HG03196 (cell line): ENCODE measurements around the gene RPRD1B.

ENCODE experiments used
- ATAC-seq: cut with Tn5 transposase; IDR thresholded peaks from one replicate; pipeline ENCODE4 v1.9.1; 2021; ENCODE audit not compliant: unreplicated experiment

The RPRD1B gene

DNA sequence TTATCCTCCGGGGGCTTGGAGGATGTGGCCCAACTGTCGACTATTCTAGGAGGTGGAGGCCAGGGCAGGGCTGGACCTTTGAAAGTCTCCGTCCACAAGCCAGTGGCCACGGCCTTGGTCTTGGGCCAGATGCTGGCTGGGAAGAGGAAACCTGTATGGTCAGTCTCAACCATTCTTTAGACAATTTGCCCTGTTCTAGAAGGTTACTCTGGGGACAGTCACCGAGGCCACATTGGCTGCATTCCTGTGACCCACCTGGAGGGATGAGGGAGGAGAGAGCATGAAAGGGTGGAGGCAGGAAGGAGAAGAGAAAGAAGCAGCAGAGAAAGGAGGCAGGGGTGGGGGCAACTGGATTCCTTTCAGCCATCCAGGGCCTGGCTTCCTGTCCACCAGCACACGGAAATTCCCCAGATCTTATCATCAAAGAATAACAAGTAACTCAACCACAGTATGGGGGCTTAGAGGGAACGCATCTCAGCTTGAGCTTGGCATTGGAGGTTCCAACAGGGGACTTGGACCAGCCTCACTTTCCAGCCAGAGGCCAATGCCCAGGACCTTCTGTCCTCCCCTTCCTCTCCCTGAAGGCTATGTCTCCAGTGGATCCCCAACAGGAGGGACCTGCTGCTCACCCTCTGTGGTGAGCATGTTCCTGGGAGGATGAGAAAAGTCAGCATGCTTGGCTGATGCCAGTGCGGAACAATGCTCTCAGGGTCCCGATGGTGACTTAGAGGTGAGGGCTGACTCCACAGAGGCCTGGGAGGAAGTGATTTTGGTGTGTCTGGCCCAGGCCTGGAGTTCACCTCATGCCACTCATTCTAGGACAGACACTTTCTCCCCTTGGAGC is 101.1 kb downstream of the RPRD1B start:
- no peak for ATAC-seq

DNA sequence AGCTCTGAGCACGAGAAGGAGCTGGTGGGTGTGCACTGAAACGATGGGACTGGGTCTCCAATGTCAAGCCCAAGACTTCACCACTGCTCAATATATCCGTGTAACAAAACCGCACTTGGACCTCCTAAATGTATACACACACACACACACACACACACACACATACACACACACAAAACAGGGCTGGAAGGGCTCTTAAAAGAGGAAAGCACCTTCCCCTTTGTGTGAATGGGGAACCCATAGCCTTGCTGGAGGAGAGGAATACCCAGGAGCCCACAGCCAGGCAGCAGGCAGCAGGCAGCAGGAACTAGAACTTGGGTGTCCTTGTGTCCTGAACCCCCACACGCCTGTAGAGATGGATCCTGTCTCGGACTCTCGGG is 101.7 kb downstream of the RPRD1B start:
- ATAC-seq = no peak

DNA sequence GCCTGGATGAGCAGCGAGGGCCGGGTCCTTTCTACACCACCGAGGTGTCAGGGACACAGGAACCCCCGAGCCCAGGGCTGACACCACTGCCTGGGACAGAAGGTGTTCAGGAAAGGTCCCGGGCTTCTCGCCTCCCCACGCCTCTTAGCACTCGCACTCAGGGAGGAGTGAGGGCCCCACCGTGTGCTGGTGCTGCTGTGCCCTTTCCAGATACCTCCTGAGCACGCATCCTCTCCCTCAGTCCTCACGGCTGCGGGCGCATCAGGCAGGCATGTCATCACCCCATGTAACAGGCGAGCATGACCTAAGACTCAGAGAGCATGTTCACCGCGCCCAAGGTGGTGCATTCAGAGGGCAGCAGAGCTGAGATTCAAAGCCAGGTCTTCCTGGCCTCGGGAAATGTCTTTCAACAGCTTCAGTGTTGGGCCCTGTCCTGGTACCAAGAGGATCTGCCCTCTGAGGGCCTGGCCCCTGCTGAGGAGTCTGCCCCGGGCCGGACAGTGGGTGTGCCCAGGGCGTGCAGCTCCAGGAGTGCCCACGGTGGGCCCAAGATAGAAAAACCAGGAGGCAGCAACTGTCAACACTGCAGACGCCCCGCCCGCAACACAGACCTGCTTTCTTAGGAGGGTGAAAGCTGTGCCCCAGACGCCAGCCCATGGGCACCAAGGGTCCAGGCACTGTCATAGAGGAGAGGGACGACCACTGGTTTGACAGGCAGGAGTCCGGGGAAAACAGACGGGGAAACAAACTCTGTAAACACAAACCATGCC is 102.3 kb downstream of the RPRD1B start:
- ATAC-seq = no peak

DNA sequence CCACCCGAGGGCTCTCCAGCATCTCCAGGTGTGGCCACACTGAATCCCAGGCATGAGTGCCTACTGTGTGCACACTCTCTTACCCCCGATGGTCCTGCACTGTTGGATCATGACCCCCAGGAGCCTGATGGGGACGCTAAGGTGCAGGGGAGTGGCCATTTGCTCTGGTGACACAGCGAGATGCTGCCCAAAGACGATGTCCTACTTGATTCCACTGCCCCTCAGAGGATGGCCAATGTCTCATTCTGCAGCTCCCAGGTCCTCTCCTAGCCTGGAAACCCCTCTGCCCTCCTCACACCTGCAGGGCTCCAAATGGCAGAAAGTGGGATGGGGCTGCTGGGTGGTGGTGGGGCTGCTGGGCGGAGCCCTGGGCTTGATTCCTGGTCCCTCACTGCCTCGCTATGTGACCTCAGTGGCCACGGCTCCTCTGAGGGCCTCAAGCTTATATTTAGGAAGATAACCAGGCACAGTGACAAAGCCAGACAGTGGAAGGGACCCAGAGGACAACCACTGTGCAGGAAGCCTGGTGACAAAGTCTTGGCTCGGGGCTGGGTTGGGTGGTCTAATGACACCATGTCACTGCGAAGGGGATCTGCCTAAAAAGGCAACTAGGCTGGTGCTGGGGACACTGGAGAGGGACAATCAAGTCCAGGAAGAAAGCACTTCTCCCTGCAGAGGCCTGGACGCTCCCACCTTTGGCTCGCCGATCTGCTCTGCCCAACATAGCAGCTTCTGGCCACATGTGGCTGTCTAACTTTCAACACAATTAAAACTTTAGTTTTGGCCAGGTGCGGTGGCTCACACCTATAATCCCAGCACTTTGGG is 103.1 kb downstream of the RPRD1B start:
- ATAC-seq = no peak

DNA sequence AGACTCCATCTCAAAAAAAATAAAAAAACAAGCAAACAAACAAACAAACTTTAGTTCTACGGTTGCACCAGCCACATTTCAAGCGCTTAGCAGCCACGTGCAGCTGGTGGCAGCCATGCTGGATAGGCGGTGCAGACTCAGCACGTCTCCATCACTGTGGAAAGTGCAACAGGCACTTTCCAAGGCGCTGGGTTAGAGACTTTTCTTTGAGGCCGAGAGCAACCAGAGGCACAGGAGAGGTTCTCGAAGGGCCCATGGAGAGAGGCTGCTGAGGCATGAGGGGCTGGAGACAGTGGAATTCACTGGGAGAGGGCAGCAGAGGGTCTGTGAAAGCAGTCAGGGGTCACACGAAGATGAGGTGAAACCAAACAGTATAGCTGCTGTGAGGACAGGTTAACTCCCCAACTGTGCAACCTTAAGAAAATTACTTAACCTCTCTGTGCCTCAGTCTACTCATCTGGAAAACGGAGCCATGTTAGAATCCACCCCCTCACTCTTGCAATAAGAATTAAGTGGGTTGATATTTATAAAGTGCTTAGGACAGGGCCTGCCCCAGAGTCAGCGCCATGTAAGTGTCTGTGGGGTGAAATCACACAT is 104.0 kb downstream of the RPRD1B start:
- ATAC-seq = no peak

DNA sequence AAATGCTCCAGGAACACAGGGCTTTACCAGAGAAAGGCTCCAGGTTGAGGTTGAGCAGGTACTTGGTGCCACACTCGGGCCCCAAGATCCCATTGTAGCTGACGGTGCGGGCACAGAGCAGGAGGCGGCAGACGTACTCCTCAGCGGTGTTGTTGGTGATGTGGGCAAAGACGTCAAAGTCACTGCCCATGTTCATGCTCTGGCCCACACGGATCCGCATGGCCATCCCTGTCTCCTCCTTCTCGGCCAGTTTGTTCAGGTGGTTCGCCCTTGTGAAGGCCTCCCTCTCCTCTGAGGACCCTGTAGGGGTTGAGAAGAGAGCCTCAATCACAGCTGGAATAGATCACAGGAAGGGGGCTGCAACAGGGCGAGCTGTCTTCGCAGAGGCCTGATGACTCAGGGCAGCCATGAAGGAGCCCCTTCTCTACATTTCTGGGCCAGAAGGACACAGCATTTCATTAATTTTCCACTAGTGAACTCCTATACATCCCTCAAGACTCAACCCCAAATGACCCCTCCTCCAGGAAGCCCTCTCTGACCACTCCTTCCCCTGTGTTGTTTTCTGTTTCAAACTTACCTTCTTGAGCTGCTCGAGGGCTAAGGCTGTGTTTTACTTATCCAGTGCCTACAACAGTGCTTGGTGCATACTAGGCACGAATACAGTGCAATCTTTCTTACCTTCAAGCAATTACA is 104.7 kb downstream of the RPRD1B start:
- no peak for ATAC-seq

DNA sequence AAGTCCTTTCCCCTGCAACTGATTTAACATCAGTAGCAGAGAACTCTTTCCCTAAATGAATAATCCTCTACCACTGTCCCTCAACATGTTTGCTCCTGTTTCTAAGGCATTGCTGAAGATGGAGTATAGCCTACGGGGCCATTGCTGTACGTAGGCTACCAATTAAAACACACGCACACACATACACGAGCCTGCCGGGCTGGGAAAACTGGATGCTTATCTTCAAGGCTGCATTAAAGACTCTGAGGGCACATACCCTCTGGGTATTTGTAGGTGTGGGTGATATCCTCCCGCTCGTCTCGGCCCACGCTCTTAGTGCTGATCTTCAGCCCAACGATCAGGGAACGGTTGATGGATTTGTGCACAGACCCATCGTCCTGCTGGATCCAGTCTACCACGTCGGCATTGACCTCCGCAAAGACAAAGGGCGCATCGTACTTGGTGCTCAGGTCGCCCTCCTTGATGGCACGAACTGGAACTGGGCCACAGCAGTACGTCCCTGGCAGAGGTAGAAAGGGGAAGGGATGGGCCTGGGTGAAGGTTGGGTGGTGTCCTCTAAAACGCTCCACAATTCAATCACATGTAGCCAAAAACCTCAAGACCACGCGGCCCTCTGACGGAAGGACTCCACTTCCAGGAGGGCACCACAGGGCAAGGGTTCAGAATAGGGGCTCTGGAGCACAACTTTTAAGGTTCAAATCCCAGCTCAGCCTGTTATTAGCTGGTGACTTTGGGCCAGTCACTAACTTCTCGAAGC is 105.8 kb downstream of the RPRD1B start:
- ATAC-seq = no peak

DNA sequence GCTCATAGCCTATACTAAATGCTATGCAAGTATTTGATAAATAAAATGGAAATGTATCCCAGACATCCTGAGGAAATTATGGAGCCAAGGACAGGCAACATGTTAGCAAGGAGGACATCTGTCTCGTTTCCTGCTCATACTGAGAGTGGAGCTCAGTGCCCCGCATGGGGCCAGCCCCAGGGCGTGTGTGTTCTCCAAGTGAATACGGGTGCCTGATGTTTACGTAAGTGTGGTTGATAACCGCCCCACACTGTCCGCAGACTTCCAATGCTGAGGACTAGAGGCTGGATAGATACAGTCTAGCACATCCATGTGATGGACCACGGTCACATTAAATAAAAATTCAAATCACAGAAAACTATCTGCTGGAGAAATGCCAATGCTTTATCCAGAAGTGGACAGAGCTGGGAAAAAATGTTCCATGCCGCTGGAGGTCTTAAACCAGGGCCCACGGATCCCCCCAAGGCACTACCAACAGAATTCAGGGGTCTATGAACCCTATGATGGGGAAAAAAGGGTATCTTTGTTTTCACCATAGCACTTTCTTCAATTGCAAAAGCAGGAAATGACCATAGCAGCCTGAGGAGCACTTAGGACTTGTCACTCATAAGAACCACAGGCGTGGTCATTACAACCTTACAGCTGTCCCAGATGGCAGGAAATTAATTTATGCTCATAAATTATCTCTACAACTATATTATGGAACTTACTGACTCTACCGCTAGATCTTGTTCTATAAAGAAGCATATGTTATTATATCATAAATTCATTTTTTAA is 106.6 kb downstream of the RPRD1B start:
- ATAC-seq = no peak

DNA sequence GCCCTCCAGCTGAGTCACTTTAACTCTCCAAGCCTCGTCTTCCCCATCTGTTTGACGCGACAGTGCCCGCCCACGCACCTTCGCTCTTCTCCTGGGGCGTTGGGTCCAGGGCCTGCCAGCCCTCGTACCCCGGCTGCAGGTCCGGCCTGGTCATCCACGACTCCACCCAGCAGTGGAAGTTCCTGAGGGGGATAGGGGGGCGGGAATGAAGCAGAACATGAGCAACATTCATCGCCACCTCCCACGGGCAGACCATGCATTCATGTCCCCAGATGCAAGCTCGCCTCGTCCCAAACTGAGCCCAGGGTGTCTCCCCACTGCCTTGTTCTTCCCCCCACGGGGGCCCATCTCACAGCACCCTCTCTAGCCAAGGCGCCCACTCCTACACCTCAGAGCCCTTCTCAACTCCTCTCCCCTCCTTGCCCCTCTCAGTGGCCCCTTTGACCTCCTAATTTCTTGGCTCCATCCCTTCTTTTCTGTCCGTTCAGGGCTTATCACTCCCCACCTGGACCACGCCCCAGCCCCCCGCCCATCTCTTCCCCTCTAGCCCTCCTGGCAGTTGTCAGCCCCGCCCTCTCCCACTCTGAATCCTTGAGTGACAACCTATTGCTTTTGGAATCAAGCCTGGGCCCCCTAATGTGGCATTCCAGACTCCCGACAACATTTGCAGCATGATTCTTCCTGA is 107.8 kb downstream of the RPRD1B start:
- no peak for ATAC-seq
